Right atrium auricular region (tissue), 2 donors: ENCODE results near the gene RASGEF1C. TPM values are rescaled to one million over a fixed set of nuclear protein-coding genes. Genes with fewer than 3 reads are reported as not detected.

Experiments
- DNase-seq: peaks from one replicate; pipeline ENCODE4 v3.0.0-alpha.2; 2019; ENCODE audit warnings: low spot score
- H3K27ac ChIP-seq, 2 donors: fragments of 200-600 bp; sonication (generic); 1 replicate in 1 of 2; 2 replicates in 1 of 2; pipeline ENCODE4 v1.5.1; 2016 to 2019
- H3K27me3 ChIP-seq, 2 donors: fragments of 200-600 bp; sonication (generic); one replicate each; pipeline versions ENCODE4 v1.5.1 to v1.6.0; 2017 to 2019
- H3K36me3 ChIP-seq: fragments of 200-600 bp; sonication (generic); one replicate; pipeline ENCODE4 v1.5.1; 2016
- H3K4me1 ChIP-seq, 2 donors: fragments of 200-600 bp; sonication (generic); one replicate each; pipeline versions ENCODE4 v1.5.1 to v1.6.0; 2017 to 2019
- H3K4me3 ChIP-seq, 2 donors: fragments of 200-600 bp; sonication (generic); 1 replicate in 1 of 2; 2 replicates in 1 of 2; pipeline ENCODE4 v1.5.1; 2017 to 2019; ENCODE audit warnings: mild to moderate bottlenecking in 1 of 2, moderate library complexity in 1 of 2
- H3K9me3 ChIP-seq, 2 donors: fragments of 200-600 bp; sonication (generic); one replicate each; pipeline ENCODE4 v1.5.1; 2019
- CTCF ChIP-seq, 2 donors: fragments of 200-600 bp; sonication (generic); IDR thresholded peaks; one replicate each; pipeline ENCODE4 v1.5.1; 2019; ENCODE audit warnings: antibody characterized with exemption in 2 of 2
- total RNA-seq, 2 donors: library from RNA; depleted of rRNA; stranded (reverse); fragments of >200 nt; gene quantifications; one replicate each; pipeline ENCODE4 v1.1.0, GENCODE V29; 2016

RASGEF1C gene
- total RNA-seq, 2 donors from 2014 or later, result 0.55 to 0.67 TPM

GRCh38 chr5:180100621-180101450 lies 108.2 kb downstream of the RASGEF1C start:
- Histone ChIP-seq H3K27me3 (no peaks in the 10 kb centered on the region), H3K9me3 (peaks cover 0 to 2% of the 10 kb centered on the region in 2 donors), H3K36me3 (no peaks in the 10 kb centered on the region), H3K27ac (no peak overlapping the region), H3K4me3 (no peak overlapping the region), H3K4me1 (no peaks in the 10 kb centered on the region)
- DNase-seq, result no peak
- TF ChIP-seq CTCF (IDR thresholded peaks at IDR 0.05), result no peak

GRCh38 chr5:180099733-180100611 lies 109.0 kb downstream of the RASGEF1C start:
- DNase-seq, result no peak
- no peaks in the 10 kb centered on the region for H3K9me3 ChIP-seq
- TF ChIP-seq CTCF (IDR thresholded peaks at IDR 0.05), result no peak
- H3K27me3 ChIP-seq, result no peaks in the 10 kb centered on the region
- no peak overlapping the region for H3K27ac ChIP-seq
- H3K4me1 ChIP-seq, result no peaks in the 10 kb centered on the region
- no peak overlapping the region for H3K4me3 ChIP-seq
- no peaks in the 10 kb centered on the region for H3K36me3 ChIP-seq

GRCh38 chr5:180098991-180099732 lies 109.8 kb downstream of the RASGEF1C start:
- DNase-seq, result no peak

GRCh38 chr5:180098526-180098925 lies 110.5 kb downstream of the RASGEF1C start:
- no peak for DNase-seq
- H3K27me3 ChIP-seq, result no peaks in the 10 kb centered on the region
- no peak overlapping the region for H3K27ac ChIP-seq
- no peaks in the 10 kb centered on the region for H3K36me3 ChIP-seq
- no peaks in the 10 kb centered on the region for H3K9me3 ChIP-seq
- TF ChIP-seq CTCF (IDR thresholded peaks at IDR 0.05), result no peak
- H3K4me3 ChIP-seq, result no peak overlapping the region
- no peaks in the 10 kb centered on the region for H3K4me1 ChIP-seq

More at GRCh38 chr5:180098991-180099732, 109.8 kb downstream of the RASGEF1C start:
- Histone ChIP-seq H3K9me3 (no peaks in the 10 kb centered on the region), H3K27me3 (no peaks in the 10 kb centered on the region), H3K4me1 (no peaks in the 10 kb centered on the region), H3K36me3 (no peaks in the 10 kb centered on the region), H3K4me3 (no peak overlapping the region), H3K27ac (no peak overlapping the region)
- TF ChIP-seq CTCF (IDR thresholded peaks at IDR 0.05), result no peak

- no peak for DNase-seq
- H3K4me1 ChIP-seq, result no peaks in the 10 kb centered on the region
- no peaks in the 10 kb centered on the region for H3K27me3 ChIP-seq
- H3K9me3 ChIP-seq, result no peaks in the 10 kb centered on the region
- no peak overlapping the region for H3K4me3 ChIP-seq
- TF ChIP-seq CTCF (IDR thresholded peaks at IDR 0.05), result no peak
- H3K36me3 ChIP-seq, result no peaks in the 10 kb centered on the region
- no peak overlapping the region for H3K27ac ChIP-seq
These were observed 111.1 kb downstream of the RASGEF1C start for GRCh38 chr5:180097926-180098325.
